HPDE6-E6E7 (cell line): Measurements from ENCODE around the gene FAM216B.

Experiments
- DNase-seq: peaks from one replicate; pipeline ENCODE4 v3.0.0; 2011; ENCODE audit warnings: missing footprints; ENCODE audit errors: extremely low spot score

Gene FAM216B

DNA sequence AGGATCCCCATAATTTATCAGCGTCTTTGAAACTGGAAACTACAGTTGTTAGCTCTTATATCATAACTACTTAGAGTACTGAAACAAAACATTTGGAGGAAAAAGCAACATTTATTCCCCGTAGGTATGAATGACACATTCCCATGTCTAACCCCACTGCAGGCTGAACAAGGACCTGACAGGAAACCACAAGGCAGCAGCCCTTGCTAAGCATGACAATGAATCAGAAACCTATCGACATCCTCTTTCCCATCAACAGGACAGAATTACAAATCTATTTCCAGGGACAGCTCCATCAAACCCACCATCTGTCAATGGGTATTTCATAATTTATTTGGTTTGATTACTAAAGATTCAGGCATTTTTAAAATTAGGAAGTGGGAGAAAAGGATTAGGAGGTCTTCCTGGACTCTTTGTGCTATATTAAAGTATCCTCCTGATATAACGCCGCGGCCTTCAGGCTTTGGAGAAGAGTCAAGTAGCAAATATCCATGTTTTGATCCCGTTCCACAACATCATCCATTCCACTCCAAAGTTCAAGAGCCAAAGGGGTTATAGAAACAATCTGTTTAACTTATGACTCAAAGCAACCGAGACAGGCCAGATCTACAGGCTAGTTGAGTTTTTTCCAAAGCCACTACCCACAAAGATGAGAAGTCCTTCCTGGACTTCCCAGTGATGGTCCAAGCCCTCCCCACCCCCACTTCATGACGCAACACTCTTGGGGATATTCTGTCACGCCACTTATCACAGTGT lies 51.1 kb downstream of the FAM216B start:
- no peak for DNase-seq

- no peak for DNase-seq
Observed at GRCh38 chr13:42834946-42835345, 53.6 kb downstream of the FAM216B start.

DNA sequence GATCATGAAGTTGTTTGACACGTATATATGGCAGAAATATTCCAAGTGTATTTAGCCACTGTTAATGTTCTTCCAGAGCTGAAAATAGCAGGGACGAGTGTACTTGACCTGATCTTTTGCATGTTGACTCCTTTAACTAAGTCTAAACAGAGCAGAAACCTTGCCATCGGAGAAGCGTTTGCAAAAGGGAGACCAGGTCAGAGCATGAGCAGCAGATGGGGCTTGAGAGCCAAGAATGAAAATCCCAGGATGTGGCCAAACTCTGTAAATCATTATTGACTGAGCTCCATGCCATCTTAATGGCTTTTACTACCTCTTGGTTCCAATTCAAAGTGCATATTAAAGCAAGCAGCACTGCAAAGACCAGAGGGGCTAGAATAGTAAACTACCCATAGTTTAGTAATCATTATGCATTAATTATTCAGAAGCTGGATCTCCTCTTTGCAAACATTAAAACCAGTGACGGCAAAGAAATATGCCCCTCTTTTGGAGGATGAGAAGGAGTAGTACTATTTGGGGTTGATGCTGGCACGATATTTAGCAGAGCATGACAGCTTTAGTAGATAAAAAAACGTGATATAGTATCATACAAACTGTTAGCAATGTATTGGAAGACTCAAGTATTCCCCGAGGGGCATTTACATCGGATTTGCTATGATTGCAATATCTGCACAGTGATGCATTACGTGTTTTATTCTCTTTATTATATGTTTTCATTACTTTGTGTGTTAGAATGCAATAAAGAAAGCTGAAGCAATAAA lies 55.7 kb downstream of the FAM216B start:
- no peak for DNase-seq
